ENCODE measurements around the gene APBA1. TPM values are rescaled to one million over a fixed set of nuclear protein-coding genes. Genes with fewer than 3 reads are reported as not detected.
A peak's percentile ranks its signal among the peaks of the same experiment; 100 is the strongest.

Gene APBA1
- 0.51 and 1.1 TPM in 2 replicates for total RNA-seq

DNA sequence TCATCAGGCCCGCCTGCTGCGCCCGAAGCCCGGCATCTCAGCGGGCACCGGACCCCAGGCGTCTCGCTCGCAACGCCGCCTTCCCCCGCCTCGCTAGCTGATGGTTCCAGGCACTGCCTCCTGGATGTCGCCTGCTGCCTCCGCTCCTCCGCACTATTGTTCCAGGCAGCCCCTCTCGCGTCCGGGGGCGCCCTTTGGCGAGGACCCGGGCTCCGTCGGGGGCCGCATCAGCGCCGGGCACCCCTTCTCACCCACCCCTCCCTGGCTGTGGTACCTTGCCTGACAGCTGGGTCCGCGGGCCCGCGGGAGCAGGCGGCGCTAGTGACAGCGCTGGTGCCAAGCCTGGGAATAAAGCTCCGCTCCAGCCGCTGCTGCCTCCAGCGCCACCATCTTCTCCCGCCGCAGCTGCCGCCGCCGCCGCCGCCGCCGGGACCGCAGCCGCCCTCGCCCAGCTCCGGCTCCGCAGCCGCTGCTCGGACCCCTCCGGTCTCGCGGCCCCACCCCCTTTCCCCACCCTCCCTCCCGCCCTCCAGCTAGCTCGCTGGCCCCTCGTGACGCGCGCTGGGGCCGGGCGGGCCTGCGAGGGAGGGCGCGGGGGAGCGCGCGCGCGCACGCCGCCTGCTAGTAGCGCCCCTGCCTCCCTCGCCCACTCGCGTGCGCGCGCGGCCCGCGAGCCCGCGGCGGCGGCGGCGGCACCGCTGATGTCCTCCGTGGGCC lies at the start of gene APBA1:
TSS of gene APBA1 (minus strand) at position 493 of the 717 bp plus-strand sequence.
- no peaks in the 10 kb centered on the region for H3K36me3 Mint-ChIP-seq (ENCODE audit: low read depth)
- H3K27ac Mint-ChIP-seq = peak within 1 kb of the TSS; percentile 43
- DNase-seq = peak; percentile 82
- H3K4me1 Mint-ChIP-seq = peaks cover 15% of the 10 kb centered on the region
- peaks cover 42% of the 10 kb centered on the region for H3K27me3 Mint-ChIP-seq
- peak within 1 kb of the TSS; percentile 86 for H3K4me3 Mint-ChIP-seq
- intact Hi-C loops (cut with micrococcal nuclease) = loop anchor here (1.0 to 10.0 kb wide), 5 partner anchors 87 to 795 kb away; partner anchors contain the start of gene SMC5
- H3K9me3 Mint-ChIP-seq = no peaks in the 10 kb centered on the region

DNA sequence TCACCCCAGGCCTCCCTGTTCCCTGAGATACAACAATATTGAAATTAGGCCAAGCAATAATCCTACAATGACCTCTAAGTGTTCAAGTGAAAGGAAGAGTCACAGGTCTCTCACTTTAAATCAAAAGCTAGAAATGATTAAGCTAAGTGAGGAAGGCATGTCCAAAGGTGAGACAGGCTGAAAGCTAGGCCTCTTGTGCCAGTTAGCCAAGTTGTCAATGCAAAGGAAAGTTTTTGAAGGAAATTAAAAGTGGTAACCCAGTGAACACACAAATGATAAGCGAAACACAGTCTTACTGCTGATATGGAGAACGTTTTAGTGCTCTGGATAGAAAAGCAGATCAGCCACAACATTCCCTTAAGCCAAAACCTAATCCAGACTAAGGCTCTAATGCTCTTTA lies 47.8 kb upstream of the APBA1 start:
- peaks cover 63% of the 10 kb centered on the region for H3K36me3 Mint-ChIP-seq (ENCODE audit: low read depth)
- no peak overlapping the region for H3K4me3 Mint-ChIP-seq
- peaks cover 2% of the 10 kb centered on the region for H3K4me1 Mint-ChIP-seq
- no peaks in the 10 kb centered on the region for H3K9me3 Mint-ChIP-seq
- DNase-seq = no peak
- H3K27ac Mint-ChIP-seq = no peak overlapping the region
- no peaks in the 10 kb centered on the region for H3K27me3 Mint-ChIP-seq
- intact Hi-C loops (cut with micrococcal nuclease) = loop anchor here (5.0 kb wide), 1 partner anchor 37 kb away; no protein-coding TSS in a partner anchor

DNA sequence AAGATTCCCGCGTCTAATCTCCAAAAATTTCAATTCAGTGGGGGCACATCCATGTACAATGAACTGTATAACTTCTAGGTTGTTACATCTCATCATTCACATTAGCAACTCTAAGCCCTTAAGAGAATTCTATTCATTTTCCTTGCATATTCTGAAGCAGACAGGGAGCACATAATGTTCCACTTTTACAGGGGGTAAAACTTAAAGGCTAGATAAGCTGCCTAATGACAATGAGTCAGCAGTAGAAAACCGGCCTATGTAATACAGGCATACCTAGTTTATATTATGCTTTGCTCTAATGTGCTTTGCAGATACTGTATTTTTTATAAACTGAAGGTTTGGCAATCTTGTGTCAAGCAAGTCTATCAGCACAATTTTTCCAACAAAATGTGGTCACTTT lies 47.2 kb upstream of the APBA1 start:
- no peaks in the 10 kb centered on the region for H3K27me3 Mint-ChIP-seq
- no peak overlapping the region for H3K27ac Mint-ChIP-seq
- intact Hi-C loops (cut with micrococcal nuclease) = no loop called here
- no peak overlapping the region for H3K4me3 Mint-ChIP-seq
- no peak for DNase-seq
- no peaks in the 10 kb centered on the region for H3K9me3 Mint-ChIP-seq
- H3K4me1 Mint-ChIP-seq = peaks cover 2% of the 10 kb centered on the region
- peaks cover 61% of the 10 kb centered on the region for H3K36me3 Mint-ChIP-seq (ENCODE audit: low read depth)

GRCh38 chr9:69718218-69718617 lies 46.0 kb upstream of the APBA1 start:
- peaks cover 2% of the 10 kb centered on the region for H3K4me1 Mint-ChIP-seq
- peaks cover 55% of the 10 kb centered on the region for H3K36me3 Mint-ChIP-seq (ENCODE audit: low read depth)
- H3K27ac Mint-ChIP-seq = no peak overlapping the region
- no peaks in the 10 kb centered on the region for H3K9me3 Mint-ChIP-seq
- intact Hi-C loops (cut with micrococcal nuclease) = no loop called here
- no peak overlapping the region for H3K4me3 Mint-ChIP-seq
- no peak for DNase-seq
- H3K27me3 Mint-ChIP-seq = no peaks in the 10 kb centered on the region

DNA sequence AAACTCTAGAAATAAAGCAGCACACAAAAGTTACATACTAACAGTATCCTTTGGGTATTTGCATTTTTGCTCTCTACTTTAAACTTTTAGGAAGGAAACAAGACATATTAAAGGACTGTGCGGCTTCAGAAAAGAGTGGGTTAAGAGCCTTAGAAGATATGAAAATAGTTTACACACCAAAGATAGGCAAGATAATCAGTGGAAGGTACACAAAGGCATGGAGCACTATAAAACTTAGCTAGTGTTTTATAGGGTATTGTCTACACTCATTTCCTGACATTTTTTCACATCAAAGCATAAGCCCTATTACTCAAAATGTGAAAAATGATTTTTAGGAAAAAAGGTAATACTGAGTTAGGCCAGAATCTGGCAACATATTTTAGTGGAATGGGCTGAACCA lies 43.7 kb upstream of the APBA1 start:
- intact Hi-C loops (cut with micrococcal nuclease) = no loop called here
- Mint-ChIP-seq H3K4me1 (peaks cover 2% of the 10 kb centered on the region), H3K27me3 (no peaks in the 10 kb centered on the region), H3K9me3 (no peaks in the 10 kb centered on the region), H3K4me3 (no peak overlapping the region), H3K36me3 (ENCODE audit: low read depth) (peaks cover 42% of the 10 kb centered on the region), H3K27ac (no peak overlapping the region)
- no peak for DNase-seq

GRCh38 chr9:69715096-69715495 lies 42.9 kb upstream of the APBA1 start:
- DNase-seq = no peak
- Mint-ChIP-seq H3K4me1 (peaks cover 2% of the 10 kb centered on the region), H3K27ac (no peak overlapping the region), H3K4me3 (no peak overlapping the region), H3K9me3 (no peaks in the 10 kb centered on the region), H3K36me3 (ENCODE audit: low read depth) (peaks cover 38% of the 10 kb centered on the region), H3K27me3 (no peaks in the 10 kb centered on the region)
- intact Hi-C loops (cut with micrococcal nuclease) = no loop called here

DNA sequence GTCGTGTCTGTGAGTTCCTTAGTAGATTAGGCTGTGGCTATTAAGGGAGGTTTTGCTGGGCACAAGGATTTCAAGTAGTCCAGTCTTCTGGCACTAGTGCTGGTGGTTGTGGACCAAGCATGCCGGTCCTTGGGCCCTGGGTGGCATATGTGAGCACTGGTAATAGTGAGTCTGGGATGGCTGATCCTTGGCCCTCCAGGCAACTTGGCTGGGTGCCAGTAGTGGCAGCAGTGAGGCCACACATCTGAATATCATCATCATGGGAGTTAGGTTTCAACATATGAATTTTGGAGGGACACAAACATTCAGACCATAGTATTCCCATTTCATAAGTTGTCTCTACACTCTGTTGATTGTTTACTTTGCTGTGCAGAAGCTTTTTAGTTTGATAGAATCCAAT lies 25.3 kb upstream of the APBA1 start:
- Mint-ChIP-seq H3K4me1 (no peaks in the 10 kb centered on the region), H3K27ac (no peak overlapping the region), H3K27me3 (peaks cover 6% of the 10 kb centered on the region)

DNA sequence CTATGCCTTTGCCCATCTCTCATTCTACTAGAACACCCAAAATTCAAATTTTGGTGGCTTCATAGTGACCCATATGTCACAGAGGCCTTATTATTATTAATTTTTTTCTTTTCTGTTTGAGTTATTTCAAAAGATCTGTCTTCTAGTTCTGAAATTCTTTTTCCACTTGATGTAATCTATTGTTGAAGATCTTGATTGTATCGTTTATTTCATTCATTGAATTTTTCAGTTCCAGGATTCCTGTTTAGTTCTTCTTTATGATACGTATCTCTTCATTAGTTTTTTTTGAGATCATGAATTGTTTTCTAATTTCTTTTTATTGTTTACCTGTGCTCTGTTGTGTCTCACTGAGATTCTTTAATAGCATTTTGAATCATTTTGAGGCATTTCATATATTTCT lies 24.6 kb upstream of the APBA1 start:
- intact Hi-C loops (cut with micrococcal nuclease) = no loop called here
- Mint-ChIP-seq H3K4me1 (no peaks in the 10 kb centered on the region), H3K9me3 (peaks cover 28% of the 10 kb centered on the region), H3K36me3 (ENCODE audit: low read depth) (peaks cover 2% of the 10 kb centered on the region), H3K4me3 (no peak overlapping the region), H3K27me3 (peaks cover 10% of the 10 kb centered on the region), H3K27ac (no peak overlapping the region)
- no peak for DNase-seq

More for the DNA sequence above, 25.3 kb upstream of the APBA1 start:
- intact Hi-C loops (cut with micrococcal nuclease) = no loop called here
- no peak for DNase-seq
- Mint-ChIP-seq H3K9me3 (peaks cover 28% of the 10 kb centered on the region), H3K4me3 (no peak overlapping the region), H3K36me3 (ENCODE audit: low read depth) (peaks cover 2% of the 10 kb centered on the region)

GRCh38 chr9:69689991-69690538 lies 17.9 kb upstream of the APBA1 start:
- peaks cover 19% of the 10 kb centered on the region for H3K27me3 Mint-ChIP-seq
- DNase-seq = no peak
- intact Hi-C loops (cut with micrococcal nuclease) = no loop called here
- H3K27ac Mint-ChIP-seq = no peak overlapping the region
- H3K9me3 Mint-ChIP-seq = no peaks in the 10 kb centered on the region
- H3K36me3 Mint-ChIP-seq (ENCODE audit: low read depth) = no peaks in the 10 kb centered on the region
- no peaks in the 10 kb centered on the region for H3K4me1 Mint-ChIP-seq
- H3K4me3 Mint-ChIP-seq = no peak overlapping the region

DNA sequence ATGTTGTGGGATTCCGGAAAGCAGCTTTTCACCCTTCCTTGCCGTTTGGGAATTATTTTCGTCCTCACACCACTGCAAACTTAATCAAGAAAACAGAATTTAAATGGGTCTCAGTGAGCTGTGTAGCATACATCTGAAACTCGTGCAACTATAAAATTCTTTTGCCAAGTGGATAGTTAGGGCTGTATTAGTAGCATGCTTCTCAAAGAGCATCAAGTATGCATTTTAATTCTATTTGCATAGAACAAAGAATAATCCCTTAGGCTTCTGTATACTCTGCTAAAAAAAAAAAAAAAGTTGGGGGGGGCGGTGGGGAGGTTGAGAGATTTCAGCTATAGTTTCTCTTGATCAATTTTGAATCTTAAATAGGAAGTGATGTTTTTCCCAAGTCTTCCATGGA lies 11.8 kb upstream of the APBA1 start:
- Mint-ChIP-seq H3K4me3 (no peak overlapping the region), H3K9me3 (no peaks in the 10 kb centered on the region), H3K27me3 (peaks cover 11% of the 10 kb centered on the region), H3K36me3 (ENCODE audit: low read depth) (no peaks in the 10 kb centered on the region), H3K4me1 (no peaks in the 10 kb centered on the region), H3K27ac (no peak overlapping the region)
- intact Hi-C loops (cut with micrococcal nuclease) = no loop called here
- no peak for DNase-seq

GRCh38 chr9:69678843-69679538 lies 6.8 kb upstream of the APBA1 start:
- H3K27ac Mint-ChIP-seq = no peak overlapping the region
- no peak overlapping the region for H3K4me3 Mint-ChIP-seq
- no peaks in the 10 kb centered on the region for H3K9me3 Mint-ChIP-seq
- intact Hi-C loops (cut with micrococcal nuclease) = loop anchor here (10.0 kb wide), 1 partner anchor 576 kb away; the partner anchor contains the start of gene SMC5
- peaks cover 7% of the 10 kb centered on the region for H3K4me1 Mint-ChIP-seq
- no peaks in the 10 kb centered on the region for H3K36me3 Mint-ChIP-seq (ENCODE audit: low read depth)
- H3K27me3 Mint-ChIP-seq = peaks cover 27% of the 10 kb centered on the region
- DNase-seq = no peak

DNA sequence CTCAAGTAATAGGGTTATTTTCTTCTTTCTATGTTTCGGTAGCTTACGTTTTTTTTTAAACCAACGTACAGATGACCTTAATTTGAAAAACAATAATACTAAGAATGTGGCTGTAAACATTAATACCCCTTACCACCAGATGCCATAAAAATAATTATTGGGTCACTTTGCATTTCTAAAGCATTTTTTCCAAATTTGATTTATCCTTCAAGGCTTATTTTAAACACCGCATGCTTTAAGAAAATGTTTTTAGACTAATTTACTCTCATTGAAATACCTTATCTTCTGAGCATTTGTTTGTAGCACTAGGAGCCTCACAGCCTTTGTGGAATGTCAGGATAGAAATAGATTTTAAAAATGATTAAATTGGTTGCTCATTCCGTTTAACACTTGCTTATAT lies 5.8 kb upstream of the APBA1 start:
- H3K27ac Mint-ChIP-seq = no peak overlapping the region
- intact Hi-C loops (cut with micrococcal nuclease) = loop anchor here (10.0 kb wide), 1 partner anchor 577 kb away; the partner anchor contains the start of gene SMC5
- no peak overlapping the region for H3K4me3 Mint-ChIP-seq
- no peak for DNase-seq
- peaks cover 30% of the 10 kb centered on the region for H3K27me3 Mint-ChIP-seq
- H3K4me1 Mint-ChIP-seq = peaks cover 8% of the 10 kb centered on the region
- no peaks in the 10 kb centered on the region for H3K9me3 Mint-ChIP-seq
- H3K36me3 Mint-ChIP-seq (ENCODE audit: low read depth) = no peaks in the 10 kb centered on the region

DNA sequence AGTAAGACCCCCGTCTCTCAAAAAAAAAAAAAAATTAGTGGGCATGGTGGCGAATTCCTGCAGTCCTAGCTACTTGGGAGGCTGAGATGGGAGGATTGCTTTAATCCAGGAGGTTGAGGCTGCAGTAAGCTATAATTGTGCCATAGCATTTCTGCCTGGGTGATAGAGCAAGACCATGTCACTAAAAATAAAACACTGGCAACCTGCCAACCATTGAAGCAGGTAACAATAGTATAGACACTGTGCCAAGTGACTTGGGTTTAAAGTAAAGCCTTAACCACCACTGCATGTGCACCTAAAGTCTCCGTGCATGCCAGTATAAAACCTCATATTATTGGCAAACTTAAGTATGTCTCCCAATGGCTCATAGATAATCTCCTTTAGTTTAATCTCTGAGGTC lies 3.4 kb upstream of the APBA1 start:
- Mint-ChIP-seq H3K4me3 (no peak overlapping the region), H3K4me1 (peaks cover 15% of the 10 kb centered on the region), H3K27ac (no peak overlapping the region), H3K9me3 (no peaks in the 10 kb centered on the region), H3K36me3 (ENCODE audit: low read depth) (no peaks in the 10 kb centered on the region), H3K27me3 (peaks cover 45% of the 10 kb centered on the region)
- intact Hi-C loops (cut with micrococcal nuclease) = loop anchor here (10.0 kb wide), 1 partner anchor 579 kb away; the partner anchor contains the start of gene SMC5
- no peak for DNase-seq

Data from activated CD4-positive, alpha-beta T cell treated with anti-CD3 and anti-CD28 coated beads, Interleukin-2, amount 10 ng/mL, durations not matched to agents 24 days and 14 days (primary cell).